Measurements from ENCODE around the gene MALRD1. TPM values are rescaled to one million over a fixed set of nuclear protein-coding genes. Genes with fewer than 3 reads are reported as not detected.
A peak's percentile ranks its signal among the peaks of the same experiment; 100 is the strongest.

MALRD1 gene
- total RNA-seq, 1 donor: 1.7 TPM

GRCh38 chr10:19252531-19252930, 203.9 kb downstream of the MALRD1 start:
- TF ChIP-seq CTCF (IDR thresholded peaks at IDR 0.05; ENCODE audit: insufficient read depth, low read depth, low read length): no peak
- DNase-seq (ENCODE audit: low read depth): peak; percentile 10

DNA sequence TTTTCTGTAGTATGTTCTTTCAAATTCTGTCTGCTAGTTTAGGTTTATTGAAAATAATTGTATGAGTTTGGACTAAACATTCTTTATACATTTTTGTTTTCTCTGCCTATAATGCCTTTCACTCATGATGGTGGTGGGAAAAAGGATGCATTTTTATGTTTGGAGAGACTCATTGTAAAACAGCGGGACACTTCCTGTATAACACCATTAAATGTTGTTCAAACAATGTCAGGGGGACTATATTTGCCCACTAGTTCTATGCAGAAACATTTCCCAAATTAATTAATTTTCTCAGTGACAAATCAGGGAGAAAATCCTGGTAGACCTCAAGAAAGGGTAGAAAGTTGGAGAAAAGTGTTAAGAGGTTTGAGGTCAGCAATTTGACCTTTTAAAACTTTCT, 207.7 kb downstream of the MALRD1 start:
- no peak for TF ChIP-seq CTCF (IDR thresholded peaks at IDR 0.05; ENCODE audit: insufficient read depth, low read depth, low read length)
- no peak for DNase-seq (ENCODE audit: low read depth)
- no peak overlapping the region for H3K4me3 ChIP-seq (ENCODE audit: low read depth, low read length)

More at GRCh38 chr10:19252531-19252930, 203.9 kb downstream of the MALRD1 start:
- no peak overlapping the region for H3K4me3 ChIP-seq (ENCODE audit: low read depth, low read length)

DNA sequence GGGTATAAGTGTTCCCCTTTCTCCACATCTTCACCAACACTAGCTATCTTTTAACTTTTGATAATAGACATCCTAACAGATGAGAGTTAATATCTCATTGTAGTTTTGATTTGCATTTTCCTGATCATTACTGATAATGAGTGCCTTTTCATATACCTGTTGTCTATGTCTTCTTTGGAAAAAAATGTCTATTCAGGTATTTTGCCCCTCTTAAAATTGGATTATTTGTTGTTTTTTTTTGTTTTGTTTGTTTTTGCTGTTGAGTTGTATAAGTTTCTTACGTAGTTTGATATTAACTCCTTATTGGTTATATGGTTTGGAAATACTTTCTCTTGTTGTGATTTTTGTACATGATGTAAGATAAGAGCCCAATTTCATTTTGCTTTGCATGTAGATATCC, 214.7 kb downstream of the MALRD1 start:
- no peak for TF ChIP-seq CTCF (IDR thresholded peaks at IDR 0.05; ENCODE audit: insufficient read depth, low read depth, low read length)
- no peak for DNase-seq (ENCODE audit: low read depth)
- no peak overlapping the region for H3K4me3 ChIP-seq (ENCODE audit: low read depth, low read length)

DNA sequence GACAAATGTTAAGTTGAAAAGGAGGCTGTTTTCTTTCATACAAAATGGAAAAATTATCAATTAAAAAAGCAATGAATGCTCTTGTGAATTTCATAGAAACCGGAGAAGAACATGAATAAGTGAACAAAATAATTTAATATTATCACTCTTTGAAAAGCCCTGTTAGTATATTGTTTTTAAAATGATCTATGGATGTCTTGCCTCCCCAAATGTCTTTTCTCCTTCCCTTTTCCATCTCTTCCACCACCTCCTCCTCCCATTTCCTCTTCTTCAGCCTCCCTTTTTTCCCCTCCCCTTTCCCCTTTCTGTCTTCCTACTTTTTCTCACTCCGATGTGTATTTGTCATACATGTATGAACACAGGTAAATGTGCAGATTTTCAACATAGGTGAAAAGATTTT, 234.7 kb downstream of the MALRD1 start:
- H3K4me3 ChIP-seq (ENCODE audit: low read depth, low read length): no peak overlapping the region
- DNase-seq (ENCODE audit: low read depth): no peak
- no peak for TF ChIP-seq CTCF (IDR thresholded peaks at IDR 0.05; ENCODE audit: insufficient read depth, low read depth, low read length)

DNA sequence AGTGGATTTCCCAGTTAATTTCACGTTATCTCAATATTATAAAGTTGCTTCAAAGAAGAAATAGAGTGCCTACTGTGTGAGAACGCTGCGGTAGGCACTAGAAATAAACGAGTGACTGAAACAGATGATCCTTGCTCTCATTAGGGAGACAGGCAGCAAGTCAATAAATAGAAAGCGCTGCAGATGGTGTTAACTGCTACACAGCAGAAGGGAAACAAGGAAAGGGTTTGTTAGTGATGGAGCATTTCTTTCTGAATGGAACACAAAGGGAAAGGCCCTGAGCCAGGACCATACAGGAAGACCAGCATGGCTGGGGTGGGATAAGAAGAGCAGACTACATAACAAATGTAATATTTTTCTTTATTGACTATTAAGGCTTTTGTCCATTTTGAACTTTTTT, 235.2 kb downstream of the MALRD1 start:
- no peak overlapping the region for H3K4me3 ChIP-seq (ENCODE audit: low read depth, low read length)
- no peak for TF ChIP-seq CTCF (IDR thresholded peaks at IDR 0.05; ENCODE audit: insufficient read depth, low read depth, low read length)
- no peak for DNase-seq (ENCODE audit: low read depth)

GRCh38 chr10:19290770-19291169, 242.2 kb downstream of the MALRD1 start:
- no peak overlapping the region for H3K4me3 ChIP-seq (ENCODE audit: low read depth, low read length)
- no peak for DNase-seq (ENCODE audit: low read depth)
- TF ChIP-seq CTCF (IDR thresholded peaks at IDR 0.05; ENCODE audit: insufficient read depth, low read depth, low read length): no peak

DNA sequence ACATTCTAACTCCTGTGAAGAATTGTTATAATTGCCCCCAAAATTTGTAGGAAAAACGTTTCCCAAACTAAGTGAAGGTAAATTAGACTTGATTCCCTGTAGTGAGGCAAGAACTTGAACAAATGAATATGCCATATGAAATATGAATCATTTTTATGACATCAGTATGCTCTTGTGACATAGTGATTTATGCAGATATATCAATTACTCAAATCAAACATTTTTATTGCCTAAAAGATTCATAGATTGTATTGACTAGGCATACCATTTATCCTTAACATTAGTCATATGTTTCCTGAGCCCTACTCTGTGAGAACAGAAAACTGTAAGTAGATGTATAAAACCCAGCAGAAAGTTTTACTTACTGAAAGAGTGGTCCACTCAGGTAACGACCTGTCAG, 245.6 kb downstream of the MALRD1 start:
- H3K4me3 ChIP-seq (ENCODE audit: low read depth, low read length): no peak overlapping the region
- no peak for DNase-seq (ENCODE audit: low read depth)
- TF ChIP-seq CTCF (IDR thresholded peaks at IDR 0.05; ENCODE audit: insufficient read depth, low read depth, low read length): no peak

All from fibroblast of villous mesenchyme (primary cell).